GM04503 (cell line): ENCODE measurements around the gene ZFP62.
"Not testable (repeated sequence)": the region's sequence is repeated elsewhere in the genome, so short reads cannot be mapped to it uniquely, and the experiment has no call there.

Experiments used
- DNase-seq: peaks from one replicate; pipeline ENCODE4 v3.0.0-alpha.2; 2012; ENCODE audit warnings: low read depth

The ZFP62 gene

DNA sequence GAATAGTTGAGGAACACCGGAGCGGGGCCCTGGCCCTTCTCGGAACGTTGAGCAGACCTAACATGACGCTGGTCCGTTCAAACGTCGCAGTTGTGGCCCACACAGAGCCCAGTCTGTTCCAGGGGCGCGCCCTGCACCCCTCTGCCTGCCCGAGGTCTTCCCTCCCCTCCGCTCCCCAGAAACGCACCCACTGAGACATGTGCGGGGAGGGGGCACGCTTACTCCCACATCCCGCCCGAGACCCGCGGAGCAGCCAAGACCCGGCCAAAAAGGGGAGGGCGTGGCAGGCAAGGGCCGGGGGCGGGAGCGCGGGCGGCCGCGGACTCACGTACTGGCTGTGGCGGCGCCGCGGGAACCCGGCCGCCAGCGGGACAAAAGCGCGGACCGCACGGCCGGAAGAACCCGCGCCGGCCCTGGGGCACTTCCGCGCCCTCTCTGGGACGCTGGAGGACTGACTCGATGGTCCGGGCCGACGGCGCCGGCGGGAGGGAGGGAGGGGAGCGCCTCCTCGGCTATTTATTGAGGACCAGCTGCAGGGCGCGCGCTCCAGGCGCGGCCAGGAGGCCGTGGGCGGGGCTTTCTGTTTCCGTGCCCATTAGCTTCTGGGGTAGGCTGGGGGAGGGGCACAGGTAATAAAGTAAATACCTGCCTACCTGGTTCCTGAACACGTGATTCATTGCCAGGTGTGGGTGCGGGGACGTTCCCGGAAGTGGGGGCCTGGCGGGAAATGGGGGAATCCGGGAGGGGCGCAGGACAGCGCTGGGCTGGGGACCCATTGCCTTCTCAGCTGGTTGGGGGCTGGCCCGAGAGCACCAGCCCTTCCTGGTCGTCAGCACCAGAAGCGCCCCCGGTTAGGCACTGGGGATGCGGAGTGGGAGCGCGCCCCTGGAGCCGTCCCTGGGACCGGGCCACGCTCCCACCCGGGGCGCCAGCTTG lies at the start of gene ZFP62:
TSS of gene ZFP62 (minus strand) at position 390 of the 936 bp plus-strand sequence. CDS start at position 333, 57 bp downstream.
- DNase-seq: peak; percentile 36

DNA sequence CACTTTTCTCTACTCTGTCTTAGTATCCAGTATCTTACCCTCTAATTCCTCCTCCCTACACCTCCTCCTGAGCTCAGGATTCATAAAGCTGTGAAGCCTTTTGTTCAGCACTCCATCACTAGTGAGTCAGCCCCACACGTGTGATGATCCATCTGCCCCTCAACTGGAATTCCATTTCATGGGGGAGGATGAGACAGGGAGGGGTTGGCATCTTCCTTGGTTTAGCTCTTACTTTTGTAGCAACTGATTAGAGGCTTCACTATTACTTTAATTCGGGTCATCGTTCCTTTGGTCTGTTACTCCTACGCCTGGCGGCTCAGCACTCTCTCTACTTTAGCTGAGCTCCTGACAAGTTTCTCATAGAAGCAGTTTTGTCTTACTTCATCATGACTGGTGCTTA lies 49.7 kb upstream of the ZFP62 start:
- DNase-seq: no peak

GRCh38 chr5:180910182-180910581 lies 49.1 kb upstream of the ZFP62 start:
- no peak for DNase-seq

DNA sequence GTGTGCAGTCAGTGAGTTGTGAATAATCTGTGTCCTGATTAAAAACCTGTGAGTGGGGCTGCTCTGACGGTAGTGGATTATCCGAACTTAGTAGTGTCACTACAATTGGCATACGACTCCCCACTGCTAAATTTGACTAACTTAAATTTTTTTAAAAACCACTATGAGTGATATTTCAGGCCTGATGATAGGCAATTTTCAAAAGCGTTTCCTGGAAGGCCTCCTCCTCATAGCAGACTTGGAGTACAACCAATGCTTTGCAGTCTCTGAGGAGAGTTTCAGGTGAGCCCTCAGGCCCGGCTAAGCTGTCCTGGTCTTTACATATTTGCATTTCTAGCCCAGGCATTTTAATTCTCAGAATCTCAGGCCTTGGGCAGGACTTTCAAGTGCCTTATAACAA lies 48.7 kb upstream of the ZFP62 start:
- no peak for DNase-seq

GRCh38 chr5:180908998-180909731 lies 48.1 kb upstream of the ZFP62 start:
- DNase-seq: no peak

DNA sequence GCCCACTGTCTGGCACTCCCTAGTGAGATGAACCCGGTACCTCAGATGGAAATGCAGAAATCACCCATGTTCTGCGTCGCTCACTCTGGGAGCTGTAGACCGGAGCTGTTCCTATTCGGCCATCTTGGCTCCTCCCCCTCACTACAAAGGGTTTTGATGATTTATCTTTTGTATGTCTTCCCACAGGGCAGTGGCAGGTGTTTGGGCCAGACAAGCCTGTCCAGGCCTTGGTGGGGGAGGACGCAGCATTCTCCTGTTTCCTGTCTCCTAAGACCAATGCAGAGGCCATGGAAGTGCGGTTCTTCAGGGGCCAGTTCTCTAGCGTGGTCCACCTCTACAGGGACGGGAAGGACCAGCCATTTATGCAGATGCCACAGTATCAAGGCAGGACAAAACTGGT lies 47.3 kb upstream of the ZFP62 start:
- DNase-seq: no peak

GRCh38 chr5:180901319-180902009 lies 40.4 kb upstream of the ZFP62 start:
- DNase-seq: no peak

DNA sequence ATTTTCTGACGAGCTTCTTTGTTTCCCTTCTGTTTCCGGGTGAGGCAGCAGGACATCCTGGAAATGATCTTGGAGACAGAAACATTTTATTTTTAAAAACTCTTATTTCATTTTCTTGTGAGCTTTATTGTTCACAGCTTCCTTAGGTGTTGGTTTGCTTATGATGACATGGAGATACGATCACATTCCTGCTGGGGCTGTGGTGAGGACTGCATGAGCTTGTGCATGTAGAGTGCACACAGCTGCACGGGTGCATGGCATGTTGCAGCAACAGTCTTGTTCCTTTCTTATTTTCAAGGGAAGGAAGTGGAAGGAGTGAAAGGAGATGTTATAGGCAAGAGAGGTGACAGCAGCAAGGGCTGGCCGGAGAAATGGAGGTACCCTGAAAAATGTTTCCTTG lies 39.1 kb upstream of the ZFP62 start:
- DNase-seq: no peak

DNA sequence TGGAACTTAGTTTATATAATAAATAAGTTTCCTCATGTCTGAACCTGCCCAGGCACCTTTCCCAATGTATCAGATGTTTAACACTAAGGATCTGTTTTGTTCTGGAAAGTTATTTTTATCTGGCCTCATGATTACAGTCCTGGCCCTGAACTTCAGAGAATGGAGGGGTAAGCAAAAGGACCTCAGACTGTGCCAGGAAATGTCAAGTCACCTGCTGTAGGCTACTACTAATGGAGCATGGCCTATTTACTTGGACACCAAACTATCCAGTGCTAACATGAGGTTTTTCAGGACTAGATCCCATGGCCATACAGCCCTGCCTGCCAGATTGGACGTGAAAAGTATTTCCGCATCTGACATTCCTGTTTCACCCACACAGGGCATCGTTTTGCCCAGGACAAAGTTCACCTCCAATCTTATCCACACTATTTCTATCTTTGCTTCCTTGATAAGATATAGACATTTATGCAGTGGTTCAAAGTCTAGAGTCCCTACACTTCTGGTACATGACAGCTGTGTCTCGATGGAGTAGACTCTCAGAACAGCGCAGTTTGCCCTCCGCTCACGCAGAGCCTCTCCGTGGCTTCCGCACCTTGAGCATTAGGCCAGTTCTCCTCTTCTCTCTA lies 37.7 kb upstream of the ZFP62 start, which contains the start of gene BTNL8:
TSS of gene BTNL8 (plus strand) at position 539 of the 626 bp plus-strand sequence. CDS start 152 bp downstream, outside the sequence.
- DNase-seq: no peak

DNA sequence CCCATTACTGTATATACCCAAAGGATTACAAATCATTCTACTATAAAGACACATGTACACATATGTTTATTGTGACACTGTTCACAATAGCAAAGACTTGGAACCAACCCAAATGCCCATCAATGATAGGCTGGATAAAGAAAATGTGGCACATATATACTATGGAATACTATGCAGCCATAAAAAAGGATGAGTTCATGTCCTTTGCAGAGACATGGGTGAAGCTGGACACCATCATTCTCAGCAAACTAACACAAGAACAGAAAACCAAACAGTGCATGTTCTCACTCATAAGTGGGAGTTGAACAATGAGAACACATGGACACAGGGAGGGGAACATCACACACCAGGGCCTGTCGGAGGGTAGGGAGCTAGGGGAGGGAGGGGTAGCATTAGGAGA lies 34.3 kb upstream of the ZFP62 start:
- DNase-seq: not testable (repeated sequence)

DNA sequence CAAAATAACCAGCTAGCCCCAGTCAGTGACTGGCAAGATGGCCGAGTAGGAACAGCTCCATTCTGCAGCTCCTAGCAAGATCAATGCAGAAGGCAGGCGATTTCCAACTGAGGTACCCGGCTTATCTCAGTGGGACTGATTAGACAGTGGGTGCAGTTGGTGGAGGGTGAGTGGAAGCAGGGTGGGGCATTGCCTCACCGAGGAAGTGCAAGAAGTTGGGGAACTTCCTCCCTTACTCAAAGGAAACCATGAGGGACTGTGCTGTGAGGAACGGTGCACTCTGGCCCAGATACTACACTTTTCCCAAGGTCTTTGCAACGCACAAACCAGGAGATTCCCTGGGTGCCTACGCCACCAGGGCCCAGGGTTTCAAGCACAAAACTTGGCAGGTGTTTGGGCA lies 28.3 kb upstream of the ZFP62 start:
- no peak for DNase-seq

- DNase-seq: not testable (repeated sequence)
Measured at GRCh38 chr5:180885845-180886529, 24.9 kb upstream of the ZFP62 start.

GRCh38 chr5:180875860-180876426 lies 14.9 kb upstream of the ZFP62 start:
- no peak for DNase-seq

DNA sequence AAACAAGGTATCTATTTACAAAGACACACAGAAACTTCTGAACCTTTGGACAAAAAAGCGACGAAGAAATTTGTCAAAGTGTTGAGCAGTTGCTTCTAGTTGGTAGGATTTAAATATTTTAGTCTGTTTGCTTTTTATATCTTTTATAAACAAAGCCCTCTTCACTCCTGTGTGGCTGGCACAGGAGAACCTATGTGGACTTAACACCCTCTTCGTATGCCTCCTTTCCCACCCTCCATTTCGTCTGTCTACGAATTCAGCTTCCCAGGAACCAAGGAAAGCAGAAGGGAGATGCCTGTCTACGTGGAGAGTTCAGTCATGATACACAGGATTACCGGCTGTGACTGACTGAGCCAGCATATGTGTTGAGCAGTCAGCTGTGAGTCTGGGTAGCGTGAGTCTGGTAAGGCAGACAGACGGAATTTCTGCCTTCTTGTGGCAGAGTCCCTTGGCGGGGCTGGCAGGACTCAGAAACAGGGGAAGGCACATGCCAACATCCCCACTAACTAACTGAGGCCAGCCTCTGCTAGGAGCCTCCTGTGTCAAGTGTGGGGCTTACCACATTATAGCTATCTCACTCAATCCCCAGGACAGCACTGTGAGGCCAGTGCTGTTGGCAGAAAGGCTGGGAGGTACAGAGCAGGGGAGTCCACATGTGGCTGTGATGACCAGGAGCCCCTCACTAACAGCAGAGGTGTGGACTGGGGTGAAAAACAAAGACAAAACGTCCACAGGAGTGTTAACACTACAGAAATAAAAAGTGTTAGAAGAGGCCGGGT lies 13.9 kb upstream of the ZFP62 start:
- DNase-seq: no peak

DNA sequence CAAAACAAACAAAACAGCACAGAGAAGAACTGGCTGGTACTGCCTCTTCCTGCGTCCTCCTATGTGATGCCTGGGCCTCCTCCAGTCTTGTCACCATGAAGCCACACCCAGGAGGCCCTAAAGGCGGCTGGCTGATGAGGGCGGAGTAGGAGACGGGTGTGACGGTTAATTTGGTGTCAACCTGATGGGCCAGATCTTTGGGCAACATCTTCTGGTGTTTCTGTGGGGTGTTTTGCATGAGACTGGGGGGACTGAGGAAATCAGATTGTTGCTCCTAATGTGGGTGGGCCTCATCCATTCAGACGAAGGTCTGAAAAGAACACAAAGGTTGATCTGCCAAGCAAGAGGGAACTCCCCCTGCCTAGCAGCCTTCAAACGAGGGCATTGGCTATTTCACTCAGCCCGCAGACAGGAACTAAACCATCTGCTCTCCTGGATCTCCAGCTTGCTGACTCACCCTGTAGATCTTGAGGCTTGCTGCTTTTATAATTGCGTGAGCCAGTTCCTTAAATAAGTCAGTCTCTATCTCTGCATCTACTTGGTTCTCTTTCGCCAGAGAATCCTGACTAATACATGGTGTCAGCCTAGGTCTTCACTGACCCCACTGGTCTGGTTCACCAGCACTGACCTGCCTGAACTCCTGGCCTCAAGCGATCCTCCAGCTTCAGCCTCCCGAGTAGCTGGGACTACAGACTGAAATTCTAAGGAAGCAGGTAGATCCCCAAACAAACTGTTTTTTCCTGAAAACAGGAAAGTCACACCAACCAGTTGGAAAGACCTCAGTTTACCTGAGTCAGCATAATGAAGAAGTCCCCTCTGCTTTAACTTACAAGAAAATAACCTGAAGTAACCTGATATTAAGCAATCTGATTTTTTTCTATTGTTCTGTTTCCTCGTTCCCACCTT lies 12.8 kb upstream of the ZFP62 start:
- DNase-seq: no peak

- DNase-seq: no peak
Measured at GRCh38 chr5:180872419-180872818, 11.3 kb upstream of the ZFP62 start.

DNA sequence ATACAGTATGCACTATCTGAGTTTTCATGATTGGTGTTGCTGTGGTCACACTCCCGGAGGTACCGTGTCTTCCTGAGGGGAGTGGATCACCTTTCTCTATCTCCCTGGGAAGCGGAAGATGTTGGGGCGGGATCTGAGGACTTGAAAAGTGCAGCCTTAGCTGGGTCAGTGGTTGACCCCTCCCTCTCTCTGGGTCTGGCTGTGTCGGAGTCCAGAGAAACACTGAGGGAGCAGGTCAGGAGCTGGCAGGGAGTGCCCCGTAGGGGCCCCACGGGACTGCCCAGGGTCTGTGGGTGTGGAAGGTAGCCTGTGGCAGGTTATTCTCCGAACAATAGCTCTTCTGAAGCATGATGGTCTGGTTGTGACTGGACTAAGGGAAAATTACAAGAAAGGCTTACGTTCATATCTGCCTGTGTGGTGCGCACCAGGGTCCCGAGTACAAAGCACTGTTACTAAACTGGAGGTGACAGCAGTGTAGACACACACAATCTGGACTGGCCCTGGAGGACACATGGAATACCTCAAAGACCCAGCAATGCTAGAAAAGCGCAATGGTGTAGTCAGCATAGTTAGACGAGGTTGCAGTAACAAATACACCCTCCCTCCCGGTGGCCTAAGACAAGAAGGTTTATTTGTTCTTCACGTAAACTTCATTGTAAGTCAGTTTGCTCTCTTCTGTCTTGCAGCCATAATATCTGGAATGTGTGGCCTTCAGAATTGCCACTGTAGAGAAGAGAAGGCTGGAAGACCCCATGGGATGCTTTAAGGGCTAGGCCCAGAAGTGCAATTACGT lies 9.4 kb upstream of the ZFP62 start:
- DNase-seq: no peak

- DNase-seq: no peak
Measured at GRCh38 chr5:180869587-180869986, 8.5 kb upstream of the ZFP62 start.
